ENCODE results near the gene SULT2B1. TPM values are rescaled to one million over a fixed set of nuclear protein-coding genes. Genes with fewer than 3 reads are reported as not detected.

The SULT2B1 gene
- total RNA-seq, 1 experiment from 2014 or later: not detected

GRCh38 chr19:48633148-48634035 is 81.4 kb downstream of the SULT2B1 start:
- no peak for DNase-seq (ENCODE audit: low read depth)

GRCh38 chr19:48634036-48634342 is 82.0 kb downstream of the SULT2B1 start:
- no peak for DNase-seq (ENCODE audit: low read depth)

GRCh38 chr19:48634424-48635262 is 82.7 kb downstream of the SULT2B1 start:
- DNase-seq (ENCODE audit: low read depth): peak; percentile 93

- no peak for DNase-seq (ENCODE audit: low read depth)
Observed at GRCh38 chr19:48635263-48635965, 83.4 kb downstream of the SULT2B1 start.

GRCh38 chr19:48635966-48636858 is 84.2 kb downstream of the SULT2B1 start:
- no peak for DNase-seq (ENCODE audit: low read depth)

GRCh38 chr19:48636859-48637448 is 85.0 kb downstream of the SULT2B1 start, which contains the start of gene DBP:
Gene DBP, minus strand, starts transcription at chr19:48637379. Its CDS starts 385 bp downstream, at chr19:48636994.
- no peak for DNase-seq (ENCODE audit: low read depth)

GRCh38 chr19:48637449-48637947 is 85.5 kb downstream of the SULT2B1 start:
- DNase-seq (ENCODE audit: low read depth): peak; percentile 98

GRCh38 chr19:48637948-48638830 is 86.2 kb downstream of the SULT2B1 start:
- peak; percentile 88 for DNase-seq (ENCODE audit: low read depth)

GRCh38 chr19:48638831-48639381 is 86.9 kb downstream of the SULT2B1 start:
- DNase-seq (ENCODE audit: low read depth): no peak

GRCh38 chr19:48639483-48640375 is 87.8 kb downstream of the SULT2B1 start:
- no peak for DNase-seq (ENCODE audit: low read depth)

GRCh38 chr19:48641850-48642249 is 89.9 kb downstream of the SULT2B1 start:
- DNase-seq (ENCODE audit: low read depth): no peak

- no peak for DNase-seq (ENCODE audit: low read depth)
Observed at GRCh38 chr19:48642862-48643261, 90.9 kb downstream of the SULT2B1 start.

GRCh38 chr19:48644355-48644754 is 92.4 kb downstream of the SULT2B1 start:
- DNase-seq (ENCODE audit: low read depth): no peak

- DNase-seq (ENCODE audit: low read depth): peak; percentile 57
Observed at GRCh38 chr19:48644839-48645619, 93.1 kb downstream of the SULT2B1 start.

- no peak for DNase-seq (ENCODE audit: low read depth)
Observed at GRCh38 chr19:48645620-48646000, 93.6 kb downstream of the SULT2B1 start.

- DNase-seq (ENCODE audit: low read depth): peak; percentile 78
Observed at GRCh38 chr19:48646001-48646721, 94.2 kb downstream of the SULT2B1 start, which contains the start of gene CA11. Gene CA11, minus strand, starts transcription at chr19:48646187. Its CDS starts 555 bp downstream, at chr19:48645632.
